GM19025 (cell line): Measurements from ENCODE around the gene OPCML.

Experiments used
- ATAC-seq: cut with Tn5 transposase; IDR thresholded peaks from one replicate; pipeline ENCODE4 v1.9.1; 2021; ENCODE audit warnings: mild to moderate bottlenecking, low read depth, moderate library complexity; ENCODE audit not compliant: unreplicated experiment

Gene OPCML

GRCh38 chr11:132971351-132971750, 561.0 kb downstream of the OPCML start:
- ATAC-seq = no peak

GRCh38 chr11:132969892-132970291, 562.4 kb downstream of the OPCML start:
- ATAC-seq = no peak

- no peak for ATAC-seq
These were observed 570.3 kb downstream of the OPCML start for GRCh38 chr11:132962041-132962440.

- no peak for ATAC-seq
These were observed 570.8 kb downstream of the OPCML start for GRCh38 chr11:132961453-132961852.

DNA sequence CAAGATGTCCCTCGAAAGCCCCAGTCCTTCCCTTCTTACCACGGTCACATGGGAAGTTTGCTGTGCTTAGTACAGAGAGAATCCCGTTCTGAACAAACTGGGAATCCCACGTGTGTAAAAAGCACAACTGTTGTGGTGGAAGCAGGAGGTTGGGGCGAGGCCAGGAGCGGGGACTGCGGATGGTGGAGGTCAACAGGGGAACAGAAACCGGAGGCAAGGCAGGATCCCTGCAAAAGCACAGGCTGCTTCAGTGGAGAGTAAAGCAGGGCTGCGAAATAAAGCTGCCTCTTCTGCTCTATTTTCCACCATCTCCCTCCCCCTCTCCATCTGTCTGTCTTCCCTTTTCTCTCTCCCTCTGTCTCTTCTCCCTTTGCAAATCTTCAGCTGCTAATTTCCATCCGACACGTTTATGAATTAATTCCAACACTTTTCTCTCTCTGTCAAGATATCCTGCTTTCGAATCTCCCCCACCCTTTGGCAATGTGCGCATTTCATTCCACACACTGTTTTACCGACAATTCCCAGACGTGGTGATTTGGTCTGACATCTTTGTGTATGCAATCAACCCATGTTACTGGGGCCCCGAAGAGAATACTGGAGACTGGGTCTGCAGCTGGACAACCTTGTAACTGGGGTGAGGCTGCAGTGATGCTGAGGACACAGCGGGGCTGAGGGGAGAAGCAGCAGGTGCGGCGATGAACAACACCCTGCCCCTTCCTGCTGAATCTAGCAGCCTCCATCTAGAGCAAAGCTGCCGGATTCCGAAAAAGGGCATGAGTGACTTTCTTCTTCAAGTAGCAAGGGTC, 571.8 kb downstream of the OPCML start:
- no peak for ATAC-seq

GRCh38 chr11:132959693-132960092, 572.6 kb downstream of the OPCML start:
- no peak for ATAC-seq

DNA sequence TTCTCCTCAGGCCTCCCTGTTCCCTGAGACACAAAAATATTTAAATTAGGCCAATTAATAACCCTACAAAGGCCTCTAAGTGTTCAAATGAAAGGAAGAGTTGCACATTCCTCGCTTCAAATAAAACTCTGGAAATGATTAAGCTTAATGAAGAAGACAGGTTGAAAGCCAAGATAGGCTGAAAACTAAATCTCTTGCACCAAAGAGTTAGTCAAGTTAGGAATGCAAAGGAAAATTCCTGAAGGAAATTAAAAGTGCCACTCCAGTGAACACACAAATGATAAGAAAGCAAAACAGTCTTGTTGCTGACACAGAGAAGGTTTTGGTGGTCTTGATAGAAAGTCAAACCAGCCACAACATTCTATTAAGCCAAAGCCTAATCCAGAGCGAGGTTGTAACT, 574.4 kb downstream of the OPCML start:
- no peak for ATAC-seq

DNA sequence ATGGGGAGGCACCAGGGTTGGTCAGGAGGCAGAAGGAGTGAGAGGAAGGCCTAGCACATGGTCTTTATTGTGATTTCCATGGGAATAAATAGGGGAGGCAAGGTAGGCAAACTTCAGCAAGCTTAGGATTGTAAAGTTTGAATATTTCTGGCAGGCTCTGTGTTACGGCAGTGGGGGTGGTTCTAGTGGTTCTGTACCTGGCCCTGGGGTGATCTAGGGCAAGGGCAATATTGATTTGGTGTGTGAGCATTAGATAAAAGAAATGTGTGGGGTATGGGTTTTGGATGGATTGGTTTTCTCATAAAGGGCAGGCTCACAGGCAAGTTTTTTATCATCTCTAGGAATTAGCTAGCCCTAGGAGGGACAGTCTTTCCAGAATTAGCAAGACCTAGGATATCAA, 584.0 kb downstream of the OPCML start:
- ATAC-seq = no peak

DNA sequence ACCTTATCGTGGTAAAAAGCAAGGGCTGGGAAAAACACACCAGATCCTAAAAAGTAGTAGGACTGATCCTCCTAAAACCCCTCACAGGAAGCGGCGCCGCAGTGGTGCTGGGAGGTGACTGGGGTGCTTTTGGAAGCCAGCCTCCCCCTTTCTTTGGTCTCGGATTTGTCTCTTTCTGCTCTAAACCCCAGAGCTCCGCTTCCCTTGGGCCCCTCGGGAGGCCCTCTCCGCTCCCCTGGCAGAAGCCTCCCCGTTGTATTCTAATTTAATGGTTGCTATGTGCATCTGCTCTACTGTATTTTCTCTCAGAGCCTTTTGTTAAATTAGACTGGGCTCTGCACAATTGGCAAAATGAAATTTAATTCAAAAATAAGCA, 587.7 kb downstream of the OPCML start:
- ATAC-seq = no peak

DNA sequence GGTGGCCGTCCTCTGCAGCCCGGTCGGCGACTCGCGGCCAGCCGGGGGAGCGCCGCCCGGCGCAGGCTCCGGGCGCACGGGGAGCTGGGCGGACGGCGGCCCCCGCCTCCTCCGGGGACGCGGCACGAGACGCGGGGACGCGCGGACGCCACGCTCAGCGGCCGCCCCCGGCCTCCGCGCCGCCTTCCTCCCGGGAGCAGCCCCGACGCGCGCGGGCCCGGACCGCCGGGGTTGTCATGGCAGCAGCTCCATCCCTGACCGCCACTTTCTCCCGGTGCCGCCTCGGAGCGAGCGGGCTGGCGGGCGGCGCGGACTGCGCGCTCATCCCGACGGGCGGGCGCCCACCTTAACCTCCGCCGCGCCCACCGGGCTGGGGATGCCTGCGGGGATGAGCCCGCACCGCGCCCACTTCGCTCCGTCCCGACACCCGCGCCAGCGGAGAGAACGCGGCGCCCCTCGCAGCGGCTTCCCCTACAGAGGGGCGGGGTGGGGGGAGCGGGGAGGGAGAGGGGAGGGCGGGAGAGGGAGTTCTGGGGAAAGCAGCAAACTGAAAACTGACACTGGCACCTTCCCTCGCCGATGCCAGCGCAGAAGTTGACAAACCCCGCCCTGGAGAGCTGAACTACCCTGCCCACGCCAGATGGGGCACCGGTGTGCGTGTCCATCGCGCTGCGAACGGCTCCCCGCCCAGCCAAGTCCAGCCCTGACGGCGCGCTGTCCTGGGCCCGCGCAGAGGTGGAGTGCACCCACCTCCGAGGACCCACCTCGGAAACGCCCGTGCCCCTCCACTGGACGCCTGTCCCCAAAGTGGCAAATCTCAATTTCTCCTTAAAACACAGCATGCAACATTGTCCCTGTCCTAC, 588.4 kb downstream of the OPCML start:
- no peak for ATAC-seq

DNA sequence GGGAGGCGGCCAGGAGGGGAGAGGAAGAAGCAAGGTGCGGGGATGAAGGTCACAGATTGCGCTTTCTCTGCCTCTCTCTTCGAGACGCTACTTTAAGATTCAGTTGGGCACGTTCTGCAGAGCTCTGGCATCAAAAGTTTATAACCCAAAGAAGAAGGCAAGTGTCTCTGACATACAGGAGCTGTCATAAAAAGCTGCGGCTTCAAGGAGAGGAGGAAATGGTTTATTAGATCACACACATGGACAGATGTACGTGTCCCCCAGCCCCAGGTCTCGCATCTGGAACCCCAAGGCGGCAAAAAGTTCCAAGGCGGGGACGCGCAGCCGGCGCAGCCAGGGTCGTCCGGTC, 589.0 kb downstream of the OPCML start:
- no peak for ATAC-seq

- no peak for ATAC-seq
These were observed 589.5 kb downstream of the OPCML start for GRCh38 chr11:132942611-132943356.

DNA sequence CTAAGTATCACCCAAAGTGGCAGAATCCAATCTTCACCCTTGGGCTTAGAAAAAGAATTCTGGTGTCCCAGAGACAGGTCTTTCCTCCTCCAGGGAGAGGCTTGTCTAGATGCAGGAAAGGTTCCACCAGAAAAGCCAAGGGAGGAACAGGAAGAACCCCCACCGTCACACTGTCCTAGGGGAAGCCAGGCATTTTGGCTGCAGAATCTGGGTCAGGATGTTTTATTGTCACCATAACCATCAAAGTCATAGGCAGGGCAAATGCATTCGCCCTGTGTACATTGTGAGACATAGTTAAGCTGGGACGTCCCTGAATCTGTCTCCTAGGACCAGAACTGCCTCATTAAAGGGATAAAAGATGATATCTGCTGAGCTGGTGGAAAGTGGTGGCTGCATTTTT, 590.5 kb downstream of the OPCML start:
- ATAC-seq = no peak

DNA sequence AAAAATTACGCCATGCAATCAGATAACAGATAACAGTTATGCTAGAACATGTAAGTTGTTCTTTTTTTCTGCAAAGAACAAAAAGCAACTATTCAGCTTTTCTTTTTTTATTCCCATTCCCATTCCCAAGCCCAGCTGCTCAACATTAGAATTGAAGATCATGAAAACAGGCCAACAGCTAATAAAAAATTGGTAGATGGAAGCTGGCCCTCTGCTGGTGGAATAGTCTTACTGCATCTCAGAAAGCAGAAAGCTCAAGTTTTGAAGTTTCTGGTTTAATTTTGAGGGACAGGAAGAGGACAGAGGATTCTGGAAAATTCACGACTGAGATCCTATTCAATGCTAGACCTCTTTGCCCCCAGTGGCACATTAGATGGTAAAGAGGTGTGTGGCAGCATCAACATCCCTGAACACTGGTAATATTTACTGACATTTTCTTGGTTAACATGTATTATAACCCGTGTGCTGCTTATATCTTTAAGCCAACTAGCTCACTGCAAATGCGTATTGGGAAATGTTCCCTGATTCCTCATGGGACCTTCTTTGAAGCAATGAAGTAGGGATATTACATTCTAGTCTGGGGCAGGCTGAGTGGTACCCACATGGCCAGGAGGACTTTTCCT, 591.2 kb downstream of the OPCML start:
- ATAC-seq = no peak

DNA sequence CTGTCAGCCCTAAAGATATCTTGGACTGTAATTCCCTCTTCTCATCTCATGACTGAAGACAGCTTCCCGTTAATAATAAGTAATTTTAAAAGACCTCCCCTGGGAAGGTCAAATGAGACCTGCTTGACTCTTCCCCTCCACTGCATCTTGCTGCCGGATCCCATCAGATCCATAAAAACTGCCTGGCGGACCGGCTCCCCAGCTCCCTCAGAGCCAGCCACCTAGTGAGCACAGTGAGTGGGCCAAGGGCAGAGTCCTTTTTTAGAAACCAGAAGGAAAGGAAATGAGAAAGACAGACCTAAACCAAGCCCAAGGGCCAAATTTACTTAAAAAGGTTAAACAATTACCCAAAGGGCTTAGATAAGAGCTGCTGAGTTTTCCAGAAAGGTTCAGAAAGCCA, 595.3 kb downstream of the OPCML start:
- no peak for ATAC-seq

GRCh38 chr11:132935383-132935782, 596.9 kb downstream of the OPCML start:
- ATAC-seq = no peak

DNA sequence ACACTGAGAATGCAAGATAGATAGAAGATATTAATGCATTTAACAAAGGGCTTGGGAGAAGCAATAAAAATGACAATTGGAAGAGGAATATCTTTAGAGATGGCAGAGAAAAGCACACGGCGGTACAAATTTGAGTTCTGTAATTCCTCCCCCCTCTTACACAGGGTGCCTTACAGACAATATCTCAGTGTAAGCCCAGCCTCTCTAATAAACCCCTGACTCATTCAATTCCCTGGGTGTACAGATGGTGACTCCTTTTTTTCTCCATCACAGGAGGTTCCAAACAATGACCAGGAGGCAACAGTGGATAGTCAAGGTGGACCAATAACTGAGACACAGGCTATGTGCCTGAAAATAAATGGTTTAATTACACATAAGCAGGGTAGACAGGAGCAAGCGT, 598.6 kb downstream of the OPCML start:
- ATAC-seq = no peak

- ATAC-seq = no peak
These were observed 606.4 kb downstream of the OPCML start for GRCh38 chr11:132925825-132926469.

GRCh38 chr11:132921597-132921996, 610.7 kb downstream of the OPCML start:
- ATAC-seq = no peak

DNA sequence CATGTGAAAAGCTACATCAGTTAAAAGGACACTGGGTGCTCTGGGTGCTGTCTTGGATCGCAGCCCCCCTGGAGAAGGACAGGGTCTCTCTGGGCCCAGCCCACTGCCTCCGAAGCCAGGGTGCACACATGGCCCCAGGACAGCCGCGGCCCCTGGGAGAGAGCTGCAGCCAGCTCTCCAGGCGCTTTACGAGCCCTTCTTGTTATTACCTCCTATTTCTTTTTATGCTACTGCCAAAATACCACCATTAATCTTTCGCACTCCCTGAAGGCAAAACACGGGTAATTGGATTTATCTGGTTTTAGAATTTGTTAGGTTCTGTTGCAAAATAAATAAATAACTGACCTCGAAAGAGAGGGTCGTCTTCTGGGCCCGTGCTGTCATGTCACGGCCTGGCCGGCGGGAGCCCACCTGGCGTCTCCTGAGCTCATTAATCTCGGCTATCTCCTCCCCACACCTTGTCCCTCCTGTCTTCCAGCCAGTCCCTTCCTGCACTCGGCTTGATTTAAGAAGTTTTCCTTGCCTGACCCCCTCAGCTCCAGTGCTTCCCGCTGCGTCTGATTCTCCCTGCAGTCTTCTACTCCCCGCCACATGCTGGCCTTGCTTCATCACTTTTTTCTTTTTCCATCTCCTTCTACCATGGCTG, 611.7 kb downstream of the OPCML start:
- no peak for ATAC-seq
